ENCODE data around the gene EMX1.
A peak's percentile ranks its signal among the peaks of the same experiment; 100 is the strongest.

Gene EMX1

GRCh38 chr2:72959995-72960981, 43.0 kb downstream of the EMX1 start:
- DNase-seq = no peak

GRCh38 chr2:72961036-72961720, 43.9 kb downstream of the EMX1 start:
- no peak for DNase-seq

GRCh38 chr2:72961853-72962468, 44.6 kb downstream of the EMX1 start:
- DNase-seq = no peak

- DNase-seq = no peak
Measured at GRCh38 chr2:72962911-72963310, 45.6 kb downstream of the EMX1 start.

GRCh38 chr2:72963423-72964145, 46.3 kb downstream of the EMX1 start:
- DNase-seq = no peak

- DNase-seq = no peak
Measured at GRCh38 chr2:72964146-72964525, 46.8 kb downstream of the EMX1 start.

GRCh38 chr2:72965016-72965415, 47.7 kb downstream of the EMX1 start:
- DNase-seq = no peak

- no peak for DNase-seq
Measured at GRCh38 chr2:72965770-72966450, 48.6 kb downstream of the EMX1 start.

GRCh38 chr2:72968286-72968685, 51.0 kb downstream of the EMX1 start:
- DNase-seq = no peak

- DNase-seq = no peak
Measured at GRCh38 chr2:72969706-72970105, 52.4 kb downstream of the EMX1 start.

- DNase-seq = no peak
Measured at GRCh38 chr2:72971036-72971435, 53.7 kb downstream of the EMX1 start.

GRCh38 chr2:72972352-72973136, 55.2 kb downstream of the EMX1 start:
- no peak for DNase-seq

GRCh38 chr2:72973137-72973535, 55.8 kb downstream of the EMX1 start:
- DNase-seq = no peak

GRCh38 chr2:72973566-72974435, 56.5 kb downstream of the EMX1 start:
- DNase-seq = peak; percentile 45 to 86

- DNase-seq = no peak
Measured at GRCh38 chr2:72974436-72974754, 57.1 kb downstream of the EMX1 start.

GRCh38 chr2:72975017-72975416, 57.7 kb downstream of the EMX1 start:
- DNase-seq = no peak

GRCh38 chr2:72979896-72980295, 62.6 kb downstream of the EMX1 start:
- DNase-seq = no peak

- no peak for DNase-seq
Measured at GRCh38 chr2:72980535-72981217, 63.4 kb downstream of the EMX1 start.

- no peak for DNase-seq
Measured at GRCh38 chr2:72981536-72981935, 64.2 kb downstream of the EMX1 start.

- DNase-seq = no peak
Measured at GRCh38 chr2:72982219-72982618, 64.9 kb downstream of the EMX1 start.

Data from NCI-H526 (cell line).